Measurements from ENCODE around the gene TLE3. TPM values are rescaled to one million over a fixed set of nuclear protein-coding genes. Genes with fewer than 3 reads are reported as not detected.
A peak's percentile ranks its signal among the peaks of the same experiment; 100 is the strongest.

Gene TLE3
- total and polyA plus RNA-seq, 10 donors = 23.7 to 141 (median 104) TPM

GRCh38 chr15:70056091-70056680 is 41.5 kb downstream of the TLE3 start:
- no peaks in the 10 kb centered on the region for H3K4me1 ChIP-seq
- H3K4me3 ChIP-seq = no peak overlapping the region
- peak; percentile 65 for DNase-seq
- H3K36me3 ChIP-seq = peaks cover 15 to 100% (median 100%) of the 10 kb centered on the region in 6 donors
- no peak for TF ChIP-seq POLR2AphosphoS5 (IDR thresholded peaks at IDR 0.05)
- no peak for TF ChIP-seq POLR2A (IDR thresholded peaks at IDR 0.05)
- no peak for TF ChIP-seq CTCF (IDR thresholded peaks at IDR 0.05 in 8 of 11, conservative IDR thresholded peaks at IDR 0.05 in 3 of 11)
- H3K27ac ChIP-seq = no peak overlapping the region
- no peaks in the 10 kb centered on the region for H3K9me3 ChIP-seq
- H3K27me3 ChIP-seq (replicated peaks in 1 of 7) = no peaks in the 10 kb centered on the region
- intact Hi-C loops (cut with DNase I; ENCODE audit: low total_unique reads) = no loop called here
- 92 to 95% (median 92%) methylated on average over 9 of the region's 9 CpGs for WGBS, 5 donors

GRCh38 chr15:70055601-70056051 is 42.1 kb downstream of the TLE3 start:
- H3K4me3 ChIP-seq = no peak overlapping the region
- no peaks in the 10 kb centered on the region for H3K9me3 ChIP-seq
- peak; percentile 59 for DNase-seq
- peaks cover 19 to 100% (median 100%) of the 10 kb centered on the region in 6 donors for H3K36me3 ChIP-seq
- H3K27ac ChIP-seq = peak overlapping the region in 1 of 8 donors; percentile 30
- intact Hi-C loops (cut with DNase I; ENCODE audit: low total_unique reads) = no loop called here
- WGBS, 5 donors = 76 to 90% (median 84%) methylated on average over 7 to 9 of the region's 9 CpGs
- peak in 1 of 3 donors; percentile 28 for TF ChIP-seq POLR2AphosphoS5 (IDR thresholded peaks at IDR 0.05)
- TF ChIP-seq POLR2A (IDR thresholded peaks at IDR 0.05) = no peak
- TF ChIP-seq CTCF (IDR thresholded peaks at IDR 0.05 in 8 of 11, conservative IDR thresholded peaks at IDR 0.05 in 3 of 11) = no peak
- no peaks in the 10 kb centered on the region for H3K27me3 ChIP-seq (replicated peaks in 1 of 7)
- H3K4me1 ChIP-seq = no peaks in the 10 kb centered on the region

GRCh38 chr15:70054884-70055387 is 42.8 kb downstream of the TLE3 start:
- intact Hi-C loops (cut with DNase I; ENCODE audit: low total_unique reads) = no loop called here
- Histone ChIP-seq H3K27ac (no peak overlapping the region), H3K36me3 (peaks cover 19 to 100% (median 100%) of the 10 kb centered on the region in 6 donors), H3K27me3 (replicated peaks in 1 of 7) (no peaks in the 10 kb centered on the region), H3K9me3 (no peaks in the 10 kb centered on the region), H3K4me3 (no peak overlapping the region), H3K4me1 (peaks cover 0 to under 1% (median 0%) of the 10 kb centered on the region in 6 donors)
- TF ChIP-seq POLR2AphosphoS5 (IDR thresholded peaks at IDR 0.05) = peak in 1 of 3 donors; percentile 32
- TF ChIP-seq POLR2A (IDR thresholded peaks at IDR 0.05) = no peak
- no peak for TF ChIP-seq CTCF (IDR thresholded peaks at IDR 0.05 in 8 of 11, conservative IDR thresholded peaks at IDR 0.05 in 3 of 11)
- 89 to 97% (median 93%) methylated on average over 17 to 18 of the region's 18 CpGs for WGBS, 5 donors
- peak; percentile 50 for DNase-seq

GRCh38 chr15:70054366-70054765 is 43.4 kb downstream of the TLE3 start:
- Histone ChIP-seq H3K4me3 (no peak overlapping the region), H3K4me1 (peaks cover 0 to 4% (median 0%) of the 10 kb centered on the region in 6 donors), H3K36me3 (peaks cover 16 to 100% (median 100%) of the 10 kb centered on the region in 6 donors), H3K27ac (no peak overlapping the region), H3K27me3 (replicated peaks in 1 of 7) (no peaks in the 10 kb centered on the region), H3K9me3 (no peaks in the 10 kb centered on the region)
- intact Hi-C loops (cut with DNase I; ENCODE audit: low total_unique reads) = no loop called here
- DNase-seq = peak; percentile 72
- WGBS, 5 donors = 74 to 93% (median 90%) methylated on average over 5 to 19 of the region's 19 CpGs
- no peak for TF ChIP-seq POLR2A (IDR thresholded peaks at IDR 0.05)
- TF ChIP-seq POLR2AphosphoS5 (IDR thresholded peaks at IDR 0.05) = peak; percentile 47 to 75 (median 54)

Data from spleen (tissue), 11 donors.